ENCODE results near the gene MEIG1.
"Not testable (repeated sequence)": the region's sequence is repeated elsewhere in the genome, so short reads cannot be mapped to it uniquely, and the experiment has no call there.

MEIG1 gene

GRCh38 chr10:14959221-14960057 lies at the start of gene MEIG1:
TSS of gene MEIG1 (plus strand) at chr10:14959388. CDS start at chr10:14966469, 7,081 bp downstream.
- DNase-seq (ENCODE audit: low read depth): peak; percentile 94

- no peak for DNase-seq (ENCODE audit: low read depth)
Observed at GRCh38 chr10:14910953-14911352, 48.2 kb upstream of the MEIG1 start.

- no peak for DNase-seq (ENCODE audit: low read depth)
Observed at GRCh38 chr10:14911801-14912200, 47.4 kb upstream of the MEIG1 start.

- DNase-seq (ENCODE audit: low read depth): no peak
Observed at GRCh38 chr10:14916600-14916999, 42.6 kb upstream of the MEIG1 start.

GRCh38 chr10:14917827-14918226 lies 41.4 kb upstream of the MEIG1 start:
- DNase-seq (ENCODE audit: low read depth): no peak

GRCh38 chr10:14918964-14919363 lies 40.2 kb upstream of the MEIG1 start:
- no peak for DNase-seq (ENCODE audit: low read depth)

- DNase-seq (ENCODE audit: low read depth): no peak
Observed at GRCh38 chr10:14924013-14924412, 35.2 kb upstream of the MEIG1 start.

- DNase-seq (ENCODE audit: low read depth): no peak
Observed at GRCh38 chr10:14925268-14925667, 33.9 kb upstream of the MEIG1 start.

- no peak for DNase-seq (ENCODE audit: low read depth)
Observed at GRCh38 chr10:14926061-14926470, 33.1 kb upstream of the MEIG1 start.

GRCh38 chr10:14926722-14927416 lies 32.3 kb upstream of the MEIG1 start:
- DNase-seq (ENCODE audit: low read depth): no peak

GRCh38 chr10:14930610-14931009 lies 28.6 kb upstream of the MEIG1 start:
- no peak for DNase-seq (ENCODE audit: low read depth)

- DNase-seq (ENCODE audit: low read depth): no peak
Observed at GRCh38 chr10:14936584-14936983, 22.6 kb upstream of the MEIG1 start.

GRCh38 chr10:14938971-14939370 lies 20.2 kb upstream of the MEIG1 start:
- not testable (repeated sequence) for DNase-seq (ENCODE audit: low read depth)

GRCh38 chr10:14942147-14942949 lies 16.8 kb upstream of the MEIG1 start:
- not testable (repeated sequence) for DNase-seq (ENCODE audit: low read depth)

- not testable (repeated sequence) for DNase-seq (ENCODE audit: low read depth)
Observed at GRCh38 chr10:14942950-14943338, 16.2 kb upstream of the MEIG1 start.

GRCh38 chr10:14945108-14945507 lies 14.1 kb upstream of the MEIG1 start:
- no peak for DNase-seq (ENCODE audit: low read depth)

GRCh38 chr10:14947268-14947667 lies 11.9 kb upstream of the MEIG1 start:
- no peak for DNase-seq (ENCODE audit: low read depth)

- no peak for DNase-seq (ENCODE audit: low read depth)
Observed at GRCh38 chr10:14949291-14949690, 9.9 kb upstream of the MEIG1 start.

- DNase-seq (ENCODE audit: low read depth): no peak
Observed at GRCh38 chr10:14952851-14953423, 6.3 kb upstream of the MEIG1 start.

- no peak for DNase-seq (ENCODE audit: low read depth)
Observed at GRCh38 chr10:14953424-14954000, 5.7 kb upstream of the MEIG1 start.

GRCh38 chr10:14954001-14954770 lies 5.0 kb upstream of the MEIG1 start, which contains the start of gene DCLRE1C:
TSS of gene DCLRE1C (minus strand) at chr10:14954096. CDS start at chr10:14954010, 86 bp downstream.
- peak; percentile 74 for DNase-seq (ENCODE audit: low read depth)
